Measurements from ENCODE around the gene NDUFV2.

- TF ChIP-seq TAF7 (optimal IDR thresholded peaks at IDR 0.05; ENCODE audit: borderline replicate concordance, low read depth, low read length): no peak
- no peak for TF ChIP-seq CTCF (IDR thresholded peaks at IDR 0.05; ENCODE audit: control extremely low read depth in 1 of 3, insufficient read depth in 1 of 3, low read depth in 1 of 3, low read length in 3 of 3)
- TF ChIP-seq SIRT6 (IDR thresholded peaks at IDR 0.05; ENCODE audit: low read length): no peak
- no peak for TF ChIP-seq RFX5 (IDR thresholded peaks at IDR 0.05; ENCODE audit: borderline replicate concordance, low read depth, low read length)
- no peak for TF ChIP-seq ATF3 (IDR thresholded peaks at IDR 0.05; ENCODE audit: insufficient read depth, low read depth, low read length)
- TF ChIP-seq KDM1A (IDR thresholded peaks at IDR 0.05; ENCODE audit: borderline replicate concordance, low read length): no peak
- no peak for TF ChIP-seq CEBPB (IDR thresholded peaks at IDR 0.05; ENCODE audit: low read depth, low read length)
- TF ChIP-seq BACH1 (IDR thresholded peaks at IDR 0.05; ENCODE audit: low read length): no peak
- TF ChIP-seq PHF8 (conservative IDR thresholded peaks at IDR 0.05; ENCODE audit: low read depth, low read length): no peak
- TF ChIP-seq BCL11A (IDR thresholded peaks at IDR 0.05; ENCODE audit: low read depth in 2 of 2, low read length in 2 of 2): no peak
- no peak for TF ChIP-seq USF2 (IDR thresholded peaks at IDR 0.05; ENCODE audit: low read length)
- TF ChIP-seq EP300 (IDR thresholded peaks at IDR 0.05; ENCODE audit: borderline replicate concordance in 1 of 2, low read depth in 2 of 2, low read length in 2 of 2): no peak
These were observed 71.3 kb downstream of the NDUFV2 start for GRCh38 chr18:9173770-9174233.
